GM19025 (cell line): ENCODE measurements around the gene ADGRG1.

Source experiments
- ATAC-seq: cut with Tn5 transposase; IDR thresholded peaks from one replicate; pipeline ENCODE4 v1.9.1; 2021; ENCODE audit warnings: mild to moderate bottlenecking, low read depth, moderate library complexity; ENCODE audit not compliant: unreplicated experiment

ADGRG1 gene

DNA sequence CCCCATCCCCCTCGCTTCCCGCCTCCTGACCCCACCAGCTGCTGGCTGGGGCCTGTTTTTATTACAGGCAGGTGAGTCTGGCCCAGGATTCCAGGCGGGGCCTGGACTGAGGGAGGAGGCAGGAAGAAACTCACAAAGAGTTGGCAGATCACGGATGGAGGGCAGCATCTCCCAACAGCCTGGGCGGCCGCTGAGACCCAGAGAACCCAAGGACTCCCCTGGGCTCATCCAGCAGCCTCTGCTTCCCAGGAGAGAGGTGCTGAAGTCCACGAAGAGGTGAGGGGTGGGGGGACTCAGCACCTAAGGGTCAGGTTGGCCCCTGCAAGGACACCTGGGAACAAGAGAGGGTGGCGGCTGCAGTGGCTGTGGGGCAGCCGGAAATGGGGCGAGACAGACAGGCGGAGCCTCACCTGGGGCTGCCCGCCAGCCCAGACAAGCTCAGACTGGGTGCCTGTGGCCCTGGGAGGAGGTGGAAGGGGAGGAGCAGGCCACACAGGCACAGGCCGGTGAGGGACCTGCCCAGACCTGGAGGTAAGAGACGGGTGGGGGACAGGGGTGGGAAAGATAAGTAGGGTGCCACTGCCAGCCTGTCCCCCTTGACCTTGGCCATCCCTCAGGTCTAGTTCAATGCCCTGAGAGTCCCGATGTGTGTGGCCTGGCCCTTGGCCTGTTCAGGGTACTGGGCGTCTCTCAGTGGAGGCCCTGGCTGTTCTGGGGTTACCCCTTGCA, 8.7 kb upstream of the ADGRG1 start:
- ATAC-seq, result no peak

DNA sequence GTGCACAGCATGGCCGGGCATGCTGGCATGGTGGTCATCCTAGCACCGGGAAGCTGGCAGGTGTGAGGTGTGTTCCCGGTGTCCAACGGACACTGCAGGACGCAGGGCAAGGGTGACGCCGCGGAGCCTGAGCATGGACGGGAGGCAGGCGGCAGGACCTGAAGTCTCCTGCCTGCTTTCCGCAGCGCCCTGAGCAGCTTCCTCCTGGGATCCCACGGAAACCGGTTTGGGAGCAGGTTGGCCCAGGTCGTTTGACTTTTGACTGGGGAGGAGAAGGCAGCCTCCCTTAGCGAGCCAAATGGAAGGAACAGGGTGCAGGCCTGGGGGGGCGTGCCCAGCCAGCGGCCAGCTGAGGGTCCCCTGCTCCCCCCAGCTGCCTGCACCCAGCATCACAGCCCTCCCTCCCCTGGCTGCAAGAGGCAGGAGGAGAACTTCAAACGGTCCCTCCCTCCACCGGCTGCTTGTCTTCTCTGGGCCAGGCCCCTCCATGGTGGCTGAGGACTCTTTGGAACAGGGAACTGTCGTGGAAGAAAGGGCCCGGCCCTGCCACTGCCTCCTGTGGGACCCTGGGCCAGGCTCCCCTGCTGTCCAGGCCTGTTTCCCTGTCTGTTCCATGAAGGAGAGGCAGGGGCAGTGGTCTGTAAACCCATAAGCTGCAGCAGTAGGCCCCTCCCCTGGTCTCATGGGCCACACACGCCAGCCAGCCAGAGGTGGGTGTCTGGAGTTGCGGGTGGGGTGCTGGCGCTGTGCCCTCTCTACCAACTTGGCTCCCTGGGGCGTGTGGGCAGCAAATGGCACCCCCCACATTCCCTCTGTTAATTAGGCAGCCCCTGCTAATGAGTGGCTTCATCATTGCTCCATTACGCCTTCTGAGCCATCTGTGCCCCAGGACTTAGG, 7.8 kb upstream of the ADGRG1 start:
- no peak for ATAC-seq

DNA sequence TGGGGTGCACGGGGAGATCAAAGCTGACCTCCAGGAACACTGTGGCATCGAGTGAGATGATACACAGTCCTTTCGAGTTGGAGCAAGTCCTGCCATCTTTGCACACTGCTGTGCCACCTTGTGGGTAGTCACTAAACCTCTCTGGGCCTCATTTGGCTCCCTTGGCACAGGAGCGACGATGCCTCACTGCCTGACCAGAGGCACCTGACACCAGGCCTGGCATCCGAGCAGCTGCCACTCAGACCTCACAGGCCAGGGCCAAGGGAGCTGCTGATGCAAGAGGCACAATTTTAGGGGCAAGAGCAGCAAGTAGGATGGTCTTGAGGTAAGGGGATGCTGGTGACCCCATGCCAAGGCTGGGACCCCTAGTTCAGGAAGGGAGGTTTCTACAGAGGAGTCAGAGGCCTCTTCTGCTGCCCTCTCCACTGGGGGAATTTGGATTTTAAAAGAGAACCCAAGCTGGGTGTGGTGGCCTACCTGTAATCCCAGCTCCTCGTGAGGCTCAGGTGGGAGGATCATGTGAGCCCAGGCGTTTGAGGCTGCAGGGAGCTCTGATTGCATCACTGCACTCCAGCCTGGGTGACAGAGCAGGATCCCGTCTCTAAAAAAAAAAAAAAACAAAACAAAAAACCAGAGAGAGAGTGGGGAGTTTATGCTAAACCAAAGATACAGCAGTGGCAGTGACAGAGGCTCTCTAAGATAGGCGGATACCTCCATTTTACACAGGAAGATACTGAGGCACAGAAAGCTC, 6.7 kb upstream of the ADGRG1 start:
- no peak for ATAC-seq

DNA sequence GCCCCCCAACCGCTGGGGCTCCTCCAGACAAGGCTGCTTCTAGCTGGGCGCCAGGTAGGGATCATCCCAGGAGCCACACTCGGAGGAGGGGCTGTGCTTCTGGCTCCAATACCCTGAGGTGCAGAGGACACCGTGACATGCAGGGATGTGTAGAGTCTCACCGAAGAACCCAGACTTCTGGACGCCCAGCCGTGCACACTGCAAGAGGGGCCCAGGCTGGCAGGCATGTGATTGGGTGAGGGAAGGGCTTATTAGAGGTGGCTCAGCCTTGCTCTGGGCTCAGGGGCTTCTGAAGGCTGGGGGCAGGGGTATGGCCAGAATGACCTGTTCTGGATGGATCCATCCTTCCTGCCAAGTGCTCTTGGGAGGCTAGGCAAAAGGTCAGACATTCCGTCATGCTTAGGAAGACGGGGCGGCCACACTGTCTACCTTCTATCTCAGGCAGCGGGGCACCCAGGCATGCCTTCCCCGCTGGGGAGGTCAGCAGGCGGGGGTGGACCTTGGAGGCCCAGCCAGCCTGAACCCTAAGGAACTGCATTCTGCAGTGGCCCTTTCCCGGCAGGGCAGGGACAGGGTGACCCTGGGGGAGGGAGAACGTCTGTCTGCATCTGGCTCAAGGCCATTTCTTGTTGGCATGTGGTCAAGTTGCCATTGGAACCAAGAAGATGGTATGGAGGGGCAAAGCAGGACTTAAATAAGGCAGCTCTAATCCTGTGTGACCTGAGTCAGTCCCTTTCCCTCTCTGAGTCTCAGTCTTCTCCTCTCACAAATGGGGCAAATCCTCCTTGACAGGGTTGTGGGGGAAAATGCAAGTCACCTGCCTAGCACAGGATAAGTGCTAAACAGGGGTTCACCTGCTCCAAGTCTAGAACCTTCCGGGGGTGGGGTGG, 5.8 kb upstream of the ADGRG1 start:
- no peak for ATAC-seq

DNA sequence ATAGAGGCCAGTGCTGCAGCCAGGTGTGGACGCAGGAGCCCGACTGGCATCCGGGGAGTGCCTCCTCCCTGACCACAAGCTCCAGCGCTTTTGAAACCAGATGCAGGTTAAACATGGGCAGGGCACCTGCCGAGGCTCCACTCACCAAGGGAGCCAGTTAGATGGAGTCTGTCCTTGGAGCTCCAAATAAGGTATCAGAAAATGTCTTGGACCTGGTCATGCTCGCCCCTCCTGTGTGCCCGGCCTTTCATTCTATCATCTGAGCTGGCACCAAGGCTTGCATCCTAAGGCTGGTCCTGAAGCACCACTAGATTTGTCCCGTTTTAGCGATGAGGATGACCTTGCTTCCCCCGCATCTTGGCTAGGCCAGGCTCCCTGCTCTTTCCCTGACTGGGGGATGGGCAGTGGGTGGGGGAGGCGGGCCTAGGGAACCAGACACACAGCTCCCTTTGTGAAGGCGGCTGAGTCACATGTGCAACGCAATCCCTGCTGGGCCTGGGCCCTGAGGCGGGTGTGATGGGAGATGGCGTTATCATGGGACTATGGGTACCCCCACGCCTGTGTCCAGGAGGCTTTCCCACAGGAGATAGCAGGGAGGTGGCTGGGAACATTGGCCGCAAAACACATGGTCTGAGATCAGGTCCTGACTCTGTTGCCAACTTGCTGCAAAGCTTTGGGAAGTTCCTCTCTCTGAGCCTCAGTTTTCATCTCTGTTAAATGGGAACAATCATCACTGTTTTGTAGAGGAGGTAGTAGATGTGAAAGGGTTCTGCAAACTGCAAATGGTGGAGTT, 5.0 kb upstream of the ADGRG1 start:
- no peak for ATAC-seq

DNA sequence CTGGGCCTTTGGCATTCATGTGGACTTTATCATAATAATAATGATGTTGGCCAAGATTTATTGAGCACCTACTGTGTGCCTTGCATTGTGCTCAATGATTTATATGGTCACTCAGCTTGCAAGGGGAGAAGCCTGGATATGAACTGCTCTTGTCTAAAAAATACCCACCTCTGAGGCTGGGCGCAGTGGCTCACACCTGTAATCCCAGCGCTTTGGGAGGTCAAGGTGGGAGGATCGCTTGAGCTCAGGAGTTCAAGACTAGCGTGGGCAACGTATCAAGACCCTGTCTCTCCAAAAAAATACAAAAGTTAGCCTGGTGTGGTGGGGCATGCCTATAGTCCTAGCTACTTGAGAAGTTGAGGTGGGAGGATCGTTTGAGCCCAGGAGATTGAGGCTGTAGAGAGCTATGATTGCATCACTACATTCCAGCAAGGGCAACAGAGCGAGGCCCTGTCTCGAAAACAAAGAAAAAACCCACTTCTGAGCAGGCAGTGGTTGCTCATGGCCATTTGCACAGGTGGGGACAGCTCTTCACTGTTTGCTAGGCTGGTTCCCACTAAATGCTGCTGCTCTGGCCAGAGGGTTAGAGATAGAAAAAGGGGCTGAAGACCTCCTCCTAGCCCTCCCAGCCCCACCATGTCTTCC, 4.3 kb upstream of the ADGRG1 start:
- no peak for ATAC-seq

DNA sequence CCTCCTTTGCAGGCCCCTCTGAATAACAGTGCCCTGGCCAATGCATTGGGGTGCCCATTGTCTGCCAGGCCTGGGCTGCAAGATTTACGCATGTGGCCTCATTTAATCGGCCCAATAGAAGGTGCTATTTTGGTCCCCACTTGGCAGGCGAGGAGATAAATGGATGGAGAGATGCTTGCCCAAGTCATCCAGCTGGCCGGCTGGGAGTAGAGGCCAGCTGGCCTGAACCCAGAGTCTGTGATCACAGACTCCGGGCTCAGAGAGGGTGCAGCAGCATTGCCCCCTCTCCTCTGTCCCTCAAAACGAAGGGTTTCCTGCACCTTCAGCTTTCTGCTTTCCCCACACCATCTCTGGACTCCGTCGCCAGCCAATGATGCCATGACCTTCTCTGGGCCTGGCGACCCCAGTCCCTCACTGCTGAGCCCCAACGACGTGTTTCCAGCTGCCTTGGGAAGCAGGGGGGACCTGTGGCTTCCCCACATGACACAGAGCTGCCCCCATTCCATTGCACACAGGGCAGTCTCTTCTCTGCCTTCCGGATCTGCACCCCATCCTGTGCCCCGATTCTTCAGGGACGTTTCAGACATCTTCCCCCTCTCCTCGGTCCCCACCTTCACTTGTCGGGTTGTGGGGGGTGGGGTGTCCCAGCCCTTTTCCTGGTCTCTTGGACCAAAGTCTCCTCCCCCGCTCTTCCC, 3.5 kb upstream of the ADGRG1 start:
- no peak for ATAC-seq

DNA sequence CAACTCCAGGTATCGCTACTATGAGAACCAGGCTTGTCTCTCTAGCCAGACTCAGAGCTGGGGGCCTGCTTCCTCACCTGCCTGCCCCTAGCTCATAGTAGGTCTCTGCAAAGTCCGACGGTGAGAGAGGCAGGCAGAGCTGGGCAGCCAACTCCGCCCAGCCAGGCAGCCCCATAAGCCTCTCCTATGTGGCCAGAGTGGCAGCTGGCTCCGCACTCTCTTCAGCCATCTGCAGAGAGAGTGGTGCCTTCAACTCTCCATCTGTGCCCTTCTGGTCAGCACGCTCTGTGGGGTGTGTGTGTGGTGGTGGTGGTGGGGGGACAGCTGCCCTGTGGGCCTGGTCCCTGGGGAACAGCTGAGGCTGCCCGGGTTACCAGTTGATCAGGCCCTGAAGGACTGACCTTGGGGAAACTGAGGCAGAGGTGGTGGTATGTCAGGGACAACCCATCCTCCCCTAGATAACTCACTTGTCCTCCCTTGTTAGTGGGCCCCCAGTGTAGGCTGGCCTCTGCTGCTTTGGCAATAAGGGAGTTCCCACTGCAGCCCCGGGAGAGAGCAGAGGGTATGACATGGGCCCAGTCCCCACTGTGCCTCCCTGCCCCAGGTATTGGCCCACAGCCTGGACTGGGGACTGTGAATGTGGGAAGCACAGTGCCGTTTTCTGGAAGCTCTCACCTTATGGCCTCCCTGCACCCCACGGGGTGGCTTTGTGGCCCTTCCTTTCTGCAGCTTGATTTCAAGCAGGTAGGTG, 1.8 kb upstream of the ADGRG1 start:
- no peak for ATAC-seq

DNA sequence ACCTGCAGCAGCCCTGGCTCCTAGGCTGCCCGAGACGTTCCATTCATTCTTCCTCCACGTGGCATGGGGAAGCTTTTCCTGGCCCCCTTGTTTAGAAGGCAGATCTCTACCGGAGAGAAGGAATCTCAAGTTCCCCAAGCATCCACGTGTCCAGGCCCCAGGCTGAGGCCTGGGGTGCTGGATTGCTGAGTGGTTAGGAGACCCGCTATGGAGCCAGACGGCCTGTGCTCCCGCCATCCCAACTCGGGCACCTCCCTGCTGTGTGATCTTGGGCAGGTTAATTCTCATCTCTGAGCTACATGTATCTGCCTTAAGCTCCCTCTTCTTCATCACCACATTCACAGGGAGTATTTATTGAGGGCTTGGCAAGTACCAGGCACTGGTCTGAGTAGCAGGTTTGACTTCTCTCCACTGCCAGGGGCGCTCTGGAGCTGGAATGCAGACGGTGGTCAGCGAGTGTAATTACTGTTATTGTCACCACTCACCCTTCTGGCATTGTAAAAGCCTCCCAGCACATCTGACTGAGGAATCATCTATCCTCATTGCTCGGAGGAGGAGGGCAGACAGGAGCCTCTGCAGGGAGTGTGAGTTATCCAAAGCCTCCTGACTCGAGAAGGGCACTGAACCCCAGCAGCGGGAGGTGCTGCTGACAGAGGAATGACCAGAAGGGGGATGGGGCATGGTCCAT, 1.1 kb upstream of the ADGRG1 start:
- no peak for ATAC-seq

DNA sequence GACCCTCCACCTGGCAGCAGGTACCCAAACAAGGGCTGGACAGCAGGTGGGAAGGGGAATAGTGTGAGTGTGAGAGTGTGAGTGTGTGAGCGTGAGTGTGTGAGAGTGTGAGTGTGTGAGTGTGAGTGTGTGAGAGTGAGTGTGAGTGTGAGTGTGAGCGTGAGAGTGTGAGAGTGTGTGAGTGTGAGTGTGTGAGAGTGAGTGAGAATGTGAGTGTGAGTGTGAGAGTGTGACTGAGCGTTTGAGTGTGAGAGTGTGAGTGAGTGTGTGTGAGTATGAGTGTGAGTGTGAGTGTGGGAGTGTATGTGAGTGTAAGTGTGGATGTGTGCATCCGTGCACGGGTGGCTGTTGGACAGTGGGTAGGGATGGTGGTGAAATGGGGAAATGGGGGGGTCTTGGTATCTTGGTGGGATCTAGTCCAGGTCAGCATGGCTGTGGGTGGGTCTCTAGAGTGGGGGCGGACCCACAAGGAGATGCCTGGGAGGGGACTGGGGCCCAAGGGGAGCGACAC, 408 bp downstream of the ADGRG1 start:
- no peak for ATAC-seq

DNA sequence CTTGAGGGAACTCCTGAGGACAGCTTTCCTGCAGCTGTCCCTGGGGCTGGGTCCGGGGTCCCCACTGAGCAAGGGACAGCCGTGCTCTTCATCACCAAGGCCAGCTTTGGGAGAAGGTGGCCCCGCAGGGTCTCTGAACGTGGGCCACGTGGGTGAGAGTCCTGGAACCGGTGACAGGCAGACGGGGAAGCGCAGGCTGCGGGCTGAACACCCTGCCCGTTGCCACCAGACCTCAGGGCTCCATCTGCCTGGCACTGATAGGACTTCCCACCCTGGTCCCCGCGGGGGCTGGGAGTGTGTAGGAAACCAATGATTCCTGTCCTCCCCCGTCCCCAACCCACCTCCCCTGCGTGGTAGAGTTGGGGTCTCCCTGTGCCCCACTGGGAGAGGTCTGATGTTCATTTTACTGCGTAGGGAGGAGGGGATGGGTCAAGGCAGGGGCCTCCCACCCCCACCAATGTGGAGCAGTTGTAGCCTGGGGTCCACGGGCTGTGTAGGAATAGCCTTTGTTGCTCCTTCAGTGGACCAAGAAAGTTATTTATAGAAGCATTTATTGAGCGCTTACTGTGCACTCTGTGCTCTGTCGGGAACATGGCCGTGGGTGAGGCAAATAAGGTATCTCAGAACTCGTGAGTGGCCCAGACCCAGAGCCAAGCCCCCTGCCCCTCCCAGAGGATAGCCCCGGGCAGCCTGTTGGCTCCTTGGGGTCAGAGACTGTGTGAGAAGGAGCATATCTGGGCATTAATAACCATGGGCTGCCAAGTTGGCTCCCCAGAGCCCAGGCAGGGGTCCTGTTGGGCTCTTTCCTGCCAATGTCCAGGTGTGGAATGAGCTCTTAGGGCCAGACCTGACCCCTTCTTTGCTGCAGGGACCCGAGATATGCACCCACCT, 1.3 kb downstream of the ADGRG1 start:
- ATAC-seq, result no peak

DNA sequence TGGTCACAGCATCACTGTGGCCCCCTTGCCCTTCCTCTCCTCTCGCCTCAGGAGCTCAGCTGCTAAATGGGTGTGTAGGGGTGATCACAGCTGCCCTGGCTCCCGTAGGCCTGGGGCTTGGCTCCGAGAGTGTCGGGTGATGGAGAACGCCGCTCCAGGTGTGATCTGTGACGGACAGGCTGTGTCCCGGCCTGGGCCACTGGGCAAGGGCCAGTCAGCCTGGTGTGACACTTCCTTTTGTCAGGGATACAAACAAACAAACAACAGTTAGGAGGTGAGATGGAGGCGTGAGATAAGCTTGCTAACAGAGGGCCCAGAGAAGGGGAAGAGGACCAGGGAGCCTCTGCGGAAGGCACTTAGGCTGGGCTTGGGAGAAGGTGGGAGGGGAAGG, 2.0 kb downstream of the ADGRG1 start:
- no peak for ATAC-seq

DNA sequence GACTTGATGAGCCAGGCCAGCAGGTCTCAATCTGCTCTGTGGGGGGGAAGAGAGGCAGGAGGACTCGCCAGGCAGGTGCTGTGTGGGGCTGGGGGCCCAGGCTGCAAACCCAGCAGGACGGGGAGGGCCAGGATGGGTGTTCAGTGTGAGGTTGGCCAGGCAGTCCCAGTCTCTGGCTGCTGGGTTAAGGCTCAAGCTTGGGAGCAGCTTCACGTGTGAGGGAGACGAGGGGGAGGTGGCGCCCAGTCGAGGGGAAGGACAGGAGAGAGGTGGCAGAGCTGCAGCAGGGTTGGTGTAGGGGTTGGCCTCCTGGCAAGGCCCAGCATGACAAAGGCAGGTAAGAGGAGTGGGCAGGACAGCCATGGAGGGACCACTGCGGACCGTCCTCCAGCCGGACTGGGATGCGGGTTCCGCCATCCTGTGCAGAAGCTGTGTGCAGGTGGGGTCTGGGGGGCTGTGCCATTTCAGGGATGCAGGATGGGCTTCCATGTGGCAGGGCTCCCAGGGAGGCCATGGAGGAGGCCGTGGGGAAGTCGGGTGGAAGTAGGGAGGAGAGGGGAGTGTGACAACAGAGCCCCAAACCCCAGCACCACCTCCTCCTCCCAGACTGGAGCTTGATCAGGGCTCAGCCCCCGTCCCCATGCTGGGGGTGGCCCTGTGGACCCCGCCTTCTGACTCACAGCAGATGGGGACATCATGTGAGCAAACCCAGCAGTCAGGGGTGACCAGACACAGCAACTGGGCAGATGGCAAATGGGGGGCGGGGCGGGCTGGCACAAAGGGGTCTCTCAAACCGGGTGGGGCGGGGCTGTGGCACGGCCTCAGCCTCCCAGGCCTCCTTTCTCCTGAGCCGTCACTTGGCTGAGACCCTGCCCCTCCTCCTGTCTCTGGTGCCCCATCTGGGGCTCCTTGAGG, 2.8 kb downstream of the ADGRG1 start:
- no peak for ATAC-seq

DNA sequence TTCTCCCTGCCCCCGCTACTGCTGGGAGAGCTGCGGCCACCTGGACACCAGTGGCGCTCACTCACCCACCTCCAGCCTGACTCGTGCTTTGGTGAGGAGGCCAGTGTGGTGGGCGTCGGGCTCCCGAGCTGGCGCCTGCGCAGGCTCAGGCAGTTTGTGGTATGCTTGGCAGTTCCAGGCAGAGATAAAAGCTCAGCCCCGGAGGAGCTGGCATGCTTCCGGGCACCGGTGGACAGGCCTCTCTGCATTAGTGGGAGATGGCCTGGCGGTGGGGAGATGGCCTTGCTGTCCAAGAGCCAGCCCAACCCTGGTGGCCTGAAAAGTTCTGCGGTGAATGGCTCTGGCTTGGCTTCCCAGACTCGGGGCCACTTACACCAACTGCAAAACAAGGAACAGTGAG, 4.1 kb downstream of the ADGRG1 start:
- ATAC-seq, result no peak
